NCI-H345 treated with DMSO at 0.1 percent for 48 hours (cell line): ENCODE measurements around the gene FCN1.

Experiments
- DNase-seq: peaks from one replicate; lab custom pipeline; 2025; ENCODE audit not compliant: unreplicated experiment; lab: John Stamatoyannopoulos, UW

The FCN1 gene

DNA sequence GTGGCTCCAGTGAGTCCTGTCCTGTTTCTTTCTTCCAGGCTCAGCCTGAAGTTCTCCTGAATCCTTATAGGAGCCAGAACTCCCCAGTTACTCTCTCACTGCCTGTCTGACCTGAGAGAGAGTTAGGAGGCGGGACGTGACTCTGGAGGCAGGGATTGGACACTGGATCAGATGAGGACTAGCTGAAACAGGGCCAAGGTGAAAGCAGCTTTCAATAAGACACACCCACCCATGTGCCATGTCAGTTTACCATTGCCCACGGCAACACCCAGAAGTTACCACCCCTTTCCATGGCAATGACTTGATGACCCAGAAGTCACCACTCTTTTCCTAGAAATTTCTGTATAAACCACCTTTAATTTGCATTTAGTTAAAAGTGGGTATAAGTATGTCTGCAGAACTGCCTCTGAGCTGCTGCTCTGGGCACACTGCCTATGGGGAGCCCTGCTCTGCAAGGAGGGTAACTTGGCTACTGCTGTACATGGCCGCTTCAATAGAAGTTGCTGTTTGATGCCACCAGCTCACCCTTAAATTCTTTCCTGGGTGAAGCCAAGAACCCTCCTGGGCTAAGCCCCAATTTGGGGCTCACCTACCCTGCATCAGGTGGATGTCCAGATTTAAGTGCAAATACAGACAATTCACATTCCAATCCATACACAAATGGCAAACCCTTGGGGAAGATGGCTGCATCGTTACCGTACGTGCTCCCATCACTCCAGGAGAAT, 23.4 kb downstream of the FCN1 start:
- no peak for DNase-seq

GRCh38 chr9:134892820-134893420, 24.8 kb downstream of the FCN1 start:
- DNase-seq = no peak

DNA sequence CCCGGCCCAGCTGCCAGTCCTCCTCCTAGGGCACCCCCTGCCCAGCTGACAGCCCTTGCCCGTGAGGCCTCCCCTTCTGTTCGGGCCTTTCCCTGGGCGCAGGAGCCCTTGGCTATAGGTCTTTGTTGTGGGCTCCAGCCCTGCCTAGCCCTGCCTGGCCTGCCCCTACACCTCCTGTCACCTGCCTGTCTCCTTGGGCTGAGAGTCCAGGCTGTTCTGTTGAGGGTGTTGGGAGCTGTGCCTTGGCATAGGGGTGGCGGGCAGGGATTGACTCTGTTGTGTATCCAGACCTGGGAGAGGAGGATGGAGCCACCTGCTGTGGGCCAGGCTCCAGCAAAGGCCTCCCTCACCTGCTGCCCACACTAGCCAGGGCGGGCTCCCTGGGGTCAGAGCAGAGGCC, 25.5 kb downstream of the FCN1 start:
- DNase-seq = no peak

DNA sequence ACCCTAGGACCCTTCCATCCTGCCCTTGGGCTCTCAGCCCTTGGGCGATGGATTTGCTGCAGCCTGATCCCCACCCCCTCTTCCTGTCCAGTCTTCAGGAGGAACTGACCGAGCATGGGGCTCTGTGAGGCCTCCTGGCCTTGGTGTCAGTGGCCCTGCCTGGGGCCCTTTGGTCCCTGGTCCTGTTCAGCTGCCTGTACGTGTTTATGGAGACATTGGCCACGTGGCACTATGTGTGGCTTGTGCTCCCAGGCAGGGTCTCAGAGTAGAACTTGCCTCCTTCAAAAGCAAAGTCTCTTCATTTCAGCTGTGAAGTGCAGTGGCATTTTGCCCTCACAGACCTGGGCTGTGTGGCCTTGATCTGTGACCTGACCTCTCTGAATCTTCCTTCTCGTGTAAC, 26.0 kb downstream of the FCN1 start:
- DNase-seq = no peak

DNA sequence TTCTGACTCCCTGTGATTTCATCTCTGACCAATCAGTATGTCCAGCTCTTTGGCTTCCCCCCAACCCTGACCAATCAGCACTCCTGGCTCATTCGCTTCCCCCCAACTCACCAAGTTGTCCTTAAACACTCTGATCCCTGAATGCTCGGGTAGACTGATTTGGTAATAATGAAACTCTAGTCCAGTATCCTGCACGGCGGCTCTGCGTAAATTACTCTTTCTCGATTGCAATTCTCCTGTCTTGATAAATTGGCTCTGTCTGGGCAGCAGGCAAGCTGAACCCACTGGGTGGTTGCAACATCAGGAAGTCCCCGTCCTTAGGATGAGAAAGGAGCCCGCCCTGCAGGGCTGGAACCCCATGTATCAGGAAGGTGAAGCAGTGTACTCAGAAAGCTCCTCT, 26.7 kb downstream of the FCN1 start:
- DNase-seq = no peak

GRCh38 chr9:134890155-134890495, 27.6 kb downstream of the FCN1 start:
- no peak for DNase-seq

DNA sequence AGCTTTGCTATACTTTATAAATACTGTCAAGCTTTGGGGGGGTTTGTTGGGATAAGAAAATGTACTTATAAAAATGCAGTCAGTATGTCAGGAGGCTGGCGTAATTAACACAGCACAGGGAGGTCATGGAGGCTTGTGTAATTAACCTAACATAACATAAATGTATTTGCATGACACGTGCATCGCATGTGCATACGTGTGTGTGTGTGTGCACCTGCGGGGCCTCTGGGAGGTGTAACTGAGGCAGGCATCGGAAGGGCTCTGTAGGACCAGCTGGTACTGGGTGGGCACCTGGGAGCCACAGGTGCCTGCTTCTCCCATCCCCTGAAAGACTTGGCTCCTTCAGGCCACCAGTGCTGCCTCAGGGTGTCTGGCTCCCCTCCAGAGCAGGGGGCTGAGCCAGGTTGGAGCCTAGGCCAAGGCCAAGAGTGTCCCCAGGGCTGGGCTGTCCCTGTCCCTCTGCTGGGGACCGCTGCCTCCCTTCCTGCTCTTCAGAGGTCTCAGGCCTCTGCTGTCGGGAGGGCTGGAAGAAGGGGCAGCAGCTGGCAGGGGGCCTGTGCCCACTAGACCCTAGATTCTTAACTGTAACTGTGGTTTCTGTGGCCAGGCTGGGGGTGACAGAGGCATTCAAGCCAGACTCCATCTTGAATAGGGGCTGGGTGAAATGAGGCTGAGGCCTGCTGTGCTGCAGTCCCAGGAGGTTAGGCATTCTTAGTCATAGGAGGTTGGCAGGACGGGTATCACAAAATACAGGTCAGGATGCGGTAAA, 28.1 kb downstream of the FCN1 start:
- DNase-seq = no peak

GRCh38 chr9:134888603-134889190, 29.0 kb downstream of the FCN1 start:
- DNase-seq = no peak

GRCh38 chr9:134887686-134888602, 29.8 kb downstream of the FCN1 start:
- no peak for DNase-seq

GRCh38 chr9:134887219-134887618, 30.5 kb downstream of the FCN1 start:
- no peak for DNase-seq

- DNase-seq = no peak
Observed at GRCh38 chr9:134886413-134886913, 31.2 kb downstream of the FCN1 start.

DNA sequence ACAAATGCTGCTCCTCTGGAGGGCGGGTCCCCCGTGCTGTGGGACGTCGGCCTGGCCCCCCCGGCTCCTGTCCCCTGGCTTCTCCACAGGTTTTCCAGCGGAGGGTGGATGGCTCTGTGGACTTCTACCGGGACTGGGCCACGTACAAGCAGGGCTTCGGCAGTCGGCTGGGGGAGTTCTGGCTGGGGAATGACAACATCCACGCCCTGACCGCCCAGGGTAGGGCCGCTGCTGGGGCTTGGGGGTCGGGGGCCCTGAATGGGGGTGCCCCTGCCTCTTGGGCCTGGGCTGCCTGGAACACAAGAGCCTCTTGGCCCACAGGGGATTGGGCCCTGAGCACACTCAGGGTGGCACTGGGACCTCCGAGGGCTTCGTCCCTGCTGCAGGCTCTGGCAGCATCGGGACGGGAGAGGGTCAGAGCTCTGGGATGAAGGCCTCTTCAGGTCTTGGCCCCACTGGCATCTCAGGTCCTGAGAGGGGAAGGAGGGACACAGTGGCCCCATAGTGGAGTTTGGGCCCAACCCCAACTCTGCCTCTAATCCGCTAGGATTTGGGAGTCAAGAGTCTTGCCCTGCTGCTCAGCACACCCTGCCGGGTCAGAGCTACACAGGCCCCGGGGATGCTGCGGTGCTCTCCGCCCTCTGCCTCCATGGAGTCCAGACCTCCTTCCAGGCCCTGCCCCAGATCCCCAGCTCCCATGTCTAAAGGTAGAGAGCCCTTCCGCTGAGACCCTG, 31.9 kb downstream of the FCN1 start:
- DNase-seq = no peak

DNA sequence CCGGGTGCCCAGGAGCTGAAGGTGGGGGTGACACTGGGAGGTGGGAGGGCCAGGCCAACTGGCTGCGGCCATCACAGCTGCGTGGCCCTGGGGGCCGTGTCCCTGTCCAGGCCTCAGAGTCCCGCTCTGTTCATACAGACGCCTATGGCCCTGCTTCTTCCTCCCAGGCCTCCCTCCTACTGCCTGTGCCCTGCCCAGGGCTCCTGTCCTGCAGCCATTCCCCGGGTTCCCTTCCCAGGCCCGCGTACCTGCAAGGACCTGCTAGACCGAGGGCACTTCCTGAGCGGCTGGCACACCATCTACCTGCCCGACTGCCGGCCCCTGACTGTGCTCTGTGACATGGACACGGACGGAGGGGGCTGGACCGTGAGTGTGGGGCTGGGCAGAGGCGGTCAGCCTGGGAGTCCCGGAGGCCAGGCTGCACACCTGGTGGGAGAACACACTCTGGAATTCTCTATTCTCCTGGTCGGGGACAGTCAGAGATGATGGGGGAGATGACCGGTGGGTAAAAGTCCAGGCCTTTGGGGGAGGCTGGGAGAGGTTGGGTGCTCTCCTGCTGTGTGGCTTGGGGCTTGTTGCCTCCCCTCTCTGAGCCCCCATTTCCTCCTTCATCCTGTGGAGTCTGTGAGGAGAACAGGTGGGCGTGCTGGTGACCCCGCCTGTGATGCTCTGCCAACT, 32.6 kb downstream of the FCN1 start:
- no peak for DNase-seq

DNA sequence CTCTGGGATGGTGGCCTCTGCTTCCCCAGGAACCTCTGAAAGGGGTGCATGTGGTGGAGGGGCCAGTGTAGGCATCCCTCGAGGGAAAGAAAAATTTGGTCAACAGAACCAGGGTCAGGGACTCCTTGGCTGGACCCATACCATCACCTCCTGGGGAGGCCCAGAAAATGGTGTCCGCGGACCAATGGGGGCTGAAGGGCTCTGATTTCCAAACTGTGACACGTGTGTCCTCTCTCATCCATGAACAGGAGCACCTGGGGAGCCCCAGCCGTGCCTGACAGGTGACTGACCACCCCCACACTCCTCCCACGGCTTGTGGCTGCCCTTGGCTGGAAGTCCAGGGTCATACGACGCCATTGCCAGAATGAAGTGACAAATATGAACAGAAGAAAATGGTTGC, 33.2 kb downstream of the FCN1 start:
- no peak for DNase-seq

GRCh38 chr9:134883040-134883782, 34.5 kb downstream of the FCN1 start:
- DNase-seq = no peak

DNA sequence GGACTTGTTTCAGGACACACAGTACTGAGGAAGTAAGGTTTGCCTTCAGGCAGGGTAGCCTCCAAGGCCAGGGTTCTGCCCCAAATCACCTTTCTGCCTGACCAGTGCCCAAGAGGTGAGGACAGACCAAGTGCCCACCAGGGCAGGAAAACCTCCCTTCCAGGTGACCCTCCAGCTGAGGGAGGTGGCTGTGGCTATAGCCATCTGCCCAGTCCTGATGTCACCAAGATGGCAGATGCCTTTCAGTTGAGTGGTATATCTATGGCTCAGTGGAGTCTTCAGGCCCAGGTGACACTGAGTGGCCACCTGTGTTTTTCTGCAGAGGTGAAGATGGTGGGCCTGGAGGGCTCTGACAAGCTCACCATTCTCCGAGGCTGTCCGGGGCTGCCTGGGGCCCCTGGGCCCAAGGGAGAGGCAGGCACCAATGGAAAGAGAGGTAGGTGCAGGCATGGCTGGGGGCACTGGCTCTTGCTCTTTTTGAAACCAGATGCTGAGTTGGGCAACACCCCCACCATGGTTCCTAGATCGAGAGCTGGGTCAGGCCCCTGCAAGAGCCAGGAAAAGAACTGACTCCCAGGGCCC, 35.4 kb downstream of the FCN1 start:
- DNase-seq = no peak

DNA sequence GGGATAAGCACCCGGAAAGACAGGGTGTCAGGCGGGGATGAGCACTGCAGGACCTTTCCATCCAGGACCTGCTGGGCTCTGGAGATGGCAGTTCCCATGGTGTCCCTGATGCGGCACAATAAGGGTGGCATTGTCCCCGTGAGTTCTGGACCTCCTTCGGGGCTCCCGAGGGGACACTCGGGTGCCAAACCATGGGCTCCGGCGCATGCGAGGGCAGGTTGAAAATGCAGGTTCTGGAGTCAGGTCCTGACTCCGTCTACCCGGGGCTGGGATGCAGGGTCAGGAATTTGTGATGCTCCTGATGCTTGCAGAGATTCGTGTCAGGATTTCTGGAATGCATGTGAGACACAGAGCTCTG, 36.4 kb downstream of the FCN1 start:
- DNase-seq = no peak

- no peak for DNase-seq
Observed at GRCh38 chr9:134880484-134881312, 37.0 kb downstream of the FCN1 start, which contains the start of gene FCN2. Gene FCN2 (plus strand): TSS chr9:134880810. CDS start chr9:134880822, 12 bp downstream.
